ENCODE results near the gene PCDHGC3. TPM values are rescaled to one million over a fixed set of nuclear protein-coding genes. Genes with fewer than 3 reads are reported as not detected.

PCDHGC3 gene
- total RNA-seq, 2 experiments from 2014 or later, result not detected

- no peak overlapping the region for H3K27ac Mint-ChIP-seq
- no peaks in the 10 kb centered on the region for H3K9me3 Mint-ChIP-seq (ENCODE audit: low read depth)
- peaks cover 26% of the 10 kb centered on the region for H3K4me1 Mint-ChIP-seq
- ATAC-seq, result no peak
- peaks cover 76% of the 10 kb centered on the region for H3K27me3 Mint-ChIP-seq
- DNase-seq, result no peak
- H3K36me3 Mint-ChIP-seq, result no peaks in the 10 kb centered on the region
- CTCF ChIA-PET, result interaction anchor here (1.5 to 1.8 kb wide), 2 partner anchors 17 to 36 kb away, joined by 3 to 5 read pairs; no protein-coding TSS in a partner anchor
- H3K4me3 Mint-ChIP-seq, result peak overlapping the region; percentile 55
Measured at GRCh38 chr5:141476132-141476911, 556 bp downstream of the PCDHGC3 start.

- ATAC-seq, result no peak
- no peak for DNase-seq
- no peaks in the 10 kb centered on the region for H3K36me3 Mint-ChIP-seq
- H3K27ac Mint-ChIP-seq, result peak overlapping the region; percentile 28
- peaks cover 76% of the 10 kb centered on the region for H3K27me3 Mint-ChIP-seq
- H3K4me1 Mint-ChIP-seq, result peaks cover 26% of the 10 kb centered on the region
- CTCF ChIA-PET, result interaction anchor here (1.8 kb wide), 1 partner anchor 36 kb away, joined by 5 read pairs; no protein-coding TSS in a partner anchor
- H3K9me3 Mint-ChIP-seq (ENCODE audit: low read depth), result no peaks in the 10 kb centered on the region
- H3K4me3 Mint-ChIP-seq, result peak overlapping the region; percentile 36
Measured at GRCh38 chr5:141477044-141477575, 1.3 kb downstream of the PCDHGC3 start.

- CTCF ChIA-PET, result no interaction called here
- no peak for DNase-seq
- ATAC-seq, result no peak
- H3K9me3 Mint-ChIP-seq (ENCODE audit: low read depth), result no peaks in the 10 kb centered on the region
- peaks cover 83% of the 10 kb centered on the region for H3K27me3 Mint-ChIP-seq
- peaks cover 26% of the 10 kb centered on the region for H3K4me1 Mint-ChIP-seq
- H3K27ac Mint-ChIP-seq, result no peak overlapping the region
- no peaks in the 10 kb centered on the region for H3K36me3 Mint-ChIP-seq
- no peak overlapping the region for H3K4me3 Mint-ChIP-seq
Measured at GRCh38 chr5:141477815-141478214, 2.0 kb downstream of the PCDHGC3 start.

GRCh38 chr5:141478321-141478945, 2.7 kb downstream of the PCDHGC3 start:
- CTCF ChIA-PET, result no interaction called here
- Mint-ChIP-seq H3K27me3 (peaks cover 85% of the 10 kb centered on the region), H3K4me1 (peaks cover 26% of the 10 kb centered on the region), H3K9me3 (ENCODE audit: low read depth) (no peaks in the 10 kb centered on the region), H3K27ac (no peak overlapping the region), H3K36me3 (no peaks in the 10 kb centered on the region), H3K4me3 (no peak overlapping the region)
- no peak for ATAC-seq
- DNase-seq, result peak; percentile 48

GRCh38 chr5:141479776-141480175, 4.0 kb downstream of the PCDHGC3 start:
- Mint-ChIP-seq H3K36me3 (no peaks in the 10 kb centered on the region), H3K27me3 (peaks cover 85% of the 10 kb centered on the region), H3K9me3 (ENCODE audit: low read depth) (no peaks in the 10 kb centered on the region), H3K4me1 (peaks cover 26% of the 10 kb centered on the region), H3K27ac (no peak overlapping the region), H3K4me3 (no peak overlapping the region)
- no peak for DNase-seq
- ATAC-seq, result no peak
- CTCF ChIA-PET, result interaction anchor here (1.6 kb wide), 1 partner anchor 15 kb away, joined by 3 read pairs; no protein-coding TSS in a partner anchor

GRCh38 chr5:141483902-141484301, 8.1 kb downstream of the PCDHGC3 start:
- CTCF ChIA-PET, result interaction anchor here (0.8 to 1.1 kb wide), 2 partner anchors 29 to 54 kb away, joined by 3 read pairs; partner anchors contain the start of gene PCDHGA12
- no peaks in the 10 kb centered on the region for H3K9me3 Mint-ChIP-seq (ENCODE audit: low read depth)
- no peak for ATAC-seq
- H3K36me3 Mint-ChIP-seq, result no peaks in the 10 kb centered on the region
- no peaks in the 10 kb centered on the region for H3K4me1 Mint-ChIP-seq
- no peak overlapping the region for H3K4me3 Mint-ChIP-seq
- DNase-seq, result no peak
- peaks cover 77% of the 10 kb centered on the region for H3K27me3 Mint-ChIP-seq
- H3K27ac Mint-ChIP-seq, result no peak overlapping the region

GRCh38 chr5:141484310-141484640, 8.5 kb downstream of the PCDHGC3 start:
- H3K36me3 Mint-ChIP-seq, result no peaks in the 10 kb centered on the region
- H3K27me3 Mint-ChIP-seq, result peaks cover 79% of the 10 kb centered on the region
- CTCF ChIA-PET, result interaction anchor here (0.8 to 1.1 kb wide), 2 partner anchors 28 to 54 kb away, joined by 3 read pairs; partner anchors contain the start of gene PCDHGA12
- H3K9me3 Mint-ChIP-seq (ENCODE audit: low read depth), result no peaks in the 10 kb centered on the region
- H3K27ac Mint-ChIP-seq, result no peak overlapping the region
- ATAC-seq, result no peak
- H3K4me3 Mint-ChIP-seq, result no peak overlapping the region
- H3K4me1 Mint-ChIP-seq, result no peaks in the 10 kb centered on the region
- no peak for DNase-seq

- H3K4me3 Mint-ChIP-seq, result no peak within 1 kb of the TSS
- CTCF ChIA-PET, result interaction anchor here (0.6 to 1.1 kb wide), 3 partner anchors 27 to 240 kb away, joined by 3 read pairs; partner anchors contain the start of gene PCDHGA12
- DNase-seq, result no peak
- ATAC-seq, result no peak
- H3K9me3 Mint-ChIP-seq (ENCODE audit: low read depth), result no peaks in the 10 kb centered on the region
- no peaks in the 10 kb centered on the region for H3K4me1 Mint-ChIP-seq
- H3K27me3 Mint-ChIP-seq, result peaks cover 76% of the 10 kb centered on the region
- H3K27ac Mint-ChIP-seq, result no peak within 1 kb of the TSS
- H3K36me3 Mint-ChIP-seq, result no peaks in the 10 kb centered on the region
Measured at GRCh38 chr5:141484641-141485311, 9.0 kb downstream of the PCDHGC3 start, which contains the start of gene PCDHGC4. Gene PCDHGC4, plus strand, starts transcription at chr5:141485030. Its CDS starts 144 bp downstream, at chr5:141485174.

GRCh38 chr5:141485321-141486055, 9.7 kb downstream of the PCDHGC3 start:
- CTCF ChIA-PET, result interaction anchor here (0.6 to 0.8 kb wide), 2 partner anchors 26 to 241 kb away, joined by 3 read pairs; no protein-coding TSS in a partner anchor
- H3K4me3 Mint-ChIP-seq, result no peak overlapping the region
- ATAC-seq, result no peak

GRCh38 chr5:141486091-141486490, 10.3 kb downstream of the PCDHGC3 start:
- no peaks in the 10 kb centered on the region for H3K36me3 Mint-ChIP-seq

More at GRCh38 chr5:141485321-141486055, 9.7 kb downstream of the PCDHGC3 start:
- Mint-ChIP-seq H3K4me1 (no peaks in the 10 kb centered on the region), H3K27ac (no peak overlapping the region), H3K36me3 (no peaks in the 10 kb centered on the region), H3K9me3 (ENCODE audit: low read depth) (no peaks in the 10 kb centered on the region), H3K27me3 (peaks cover 78% of the 10 kb centered on the region)
- no peak for DNase-seq

GRCh38 chr5:141487131-141487530, 11.4 kb downstream of the PCDHGC3 start:
- Mint-ChIP-seq H3K4me1 (peaks cover 2% of the 10 kb centered on the region), H3K36me3 (peaks cover 2% of the 10 kb centered on the region), H3K27ac (no peak overlapping the region), H3K9me3 (ENCODE audit: low read depth) (no peaks in the 10 kb centered on the region), H3K4me3 (no peak overlapping the region), H3K27me3 (peaks cover 84% of the 10 kb centered on the region)
- DNase-seq (no peak), ATAC-seq (no peak)
- CTCF ChIA-PET, result no interaction called here

More at GRCh38 chr5:141486091-141486490, 10.3 kb downstream of the PCDHGC3 start:
- CTCF ChIA-PET, result no interaction called here
- H3K27ac Mint-ChIP-seq, result no peak overlapping the region
- no peak for ATAC-seq
- H3K4me1 Mint-ChIP-seq, result no peaks in the 10 kb centered on the region
- H3K9me3 Mint-ChIP-seq (ENCODE audit: low read depth), result no peaks in the 10 kb centered on the region
- no peak overlapping the region for H3K4me3 Mint-ChIP-seq
- no peak for DNase-seq
- H3K27me3 Mint-ChIP-seq, result peaks cover 78% of the 10 kb centered on the region

Measured in activated CD8-positive, alpha-beta memory T cell treated with anti-CD3 and anti-CD28 coated beads, Interleukin-2, amount 10 ng/mL, durations not matched to agents 7 days and 5 days (primary cell).